Sciatic nerve (tissue), 2 donors: ENCODE measurements around the gene TTLL11. TPM values are rescaled to one million over a fixed set of nuclear protein-coding genes. Genes with fewer than 3 reads are reported as not detected.
"Not testable (repeated sequence)": the region's sequence is repeated elsewhere in the genome, so short reads cannot be mapped to it uniquely, and the experiment has no call there.

Source experiments
- ATAC-seq: fragments of 200-7000 bp; cut with Tn5 transposase; one replicate; pipeline ENCODE4 v1.9.1; 2020; ENCODE audit warnings: mild to moderate bottlenecking, moderate library complexity
- DNase-seq: peaks from one replicate; pipeline ENCODE4 v3.0.0-alpha.2; 2020; ENCODE audit warnings: low spot score
- intact Hi-C: fragments of 100-400 bp; cut with DNase I; formaldehyde crosslinking; loops from one replicate; pipeline ENCODE4 v1.14.2; 2022
- total RNA-seq: library from RNA; stranded (reverse); fragmentation: NEBNext Ultra II Directional; extraction: Animal tissue kit (Norgen Biotek cat#: 25700); gene quantifications from one replicate; pipeline ENCODE4 v1.2.1, GENCODE V29; 2021
- donor health status: DM: no; HTN: no; CAD: no.
- donor health status: DM: no; HTN: no; CAD: no.

Gene TTLL11
- total RNA-seq, 1 donor from 2014 or later = 14.2 TPM

DNA sequence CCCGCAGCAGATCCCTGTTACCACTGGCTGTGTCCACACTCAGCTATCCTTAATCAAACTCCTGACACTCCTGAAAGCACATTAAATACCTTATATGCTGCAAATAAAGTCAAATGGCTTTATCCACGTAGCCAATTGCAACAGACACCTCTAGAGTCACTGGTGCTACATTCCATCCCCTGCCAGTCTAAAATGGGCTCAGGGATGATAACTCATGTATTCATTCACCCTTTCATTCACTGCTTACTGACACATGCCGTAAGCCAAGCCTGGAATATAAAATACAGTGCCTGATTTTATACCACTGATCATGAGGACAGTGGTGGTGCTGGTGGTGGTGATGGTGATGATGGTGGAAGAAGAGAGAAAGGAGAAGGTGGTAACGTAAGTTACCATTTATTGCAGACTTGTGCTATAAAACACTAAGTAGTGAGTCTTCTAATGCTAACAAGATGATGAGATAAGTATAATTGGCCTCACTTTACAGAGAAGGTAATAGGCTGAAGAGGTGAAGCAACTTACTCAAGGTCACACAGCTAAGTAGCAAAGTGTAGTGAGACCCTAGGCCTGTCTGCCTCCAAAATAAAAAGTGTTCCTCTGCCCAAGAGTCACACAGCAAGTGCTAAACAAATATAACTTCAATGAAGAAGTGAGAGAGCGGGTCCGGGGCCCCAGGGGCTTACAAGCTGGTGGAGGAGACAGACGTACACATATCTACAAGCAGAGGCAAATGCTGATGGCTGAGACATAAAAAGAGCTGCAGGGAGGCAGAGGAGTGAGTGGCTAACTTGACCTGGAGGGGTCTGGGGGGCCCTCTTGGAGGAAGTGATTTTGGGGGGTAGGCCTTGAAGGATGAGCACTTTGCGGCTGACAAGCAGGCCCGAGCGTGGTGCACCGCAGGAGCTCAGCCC lies 1.2 kb downstream of the TTLL11 start:
- ATAC-seq (no peak), DNase-seq (no peak)
- intact Hi-C loops = loop anchor here (10.0 kb wide), 1 partner anchor 723 kb away; no protein-coding TSS in a partner anchor

DNA sequence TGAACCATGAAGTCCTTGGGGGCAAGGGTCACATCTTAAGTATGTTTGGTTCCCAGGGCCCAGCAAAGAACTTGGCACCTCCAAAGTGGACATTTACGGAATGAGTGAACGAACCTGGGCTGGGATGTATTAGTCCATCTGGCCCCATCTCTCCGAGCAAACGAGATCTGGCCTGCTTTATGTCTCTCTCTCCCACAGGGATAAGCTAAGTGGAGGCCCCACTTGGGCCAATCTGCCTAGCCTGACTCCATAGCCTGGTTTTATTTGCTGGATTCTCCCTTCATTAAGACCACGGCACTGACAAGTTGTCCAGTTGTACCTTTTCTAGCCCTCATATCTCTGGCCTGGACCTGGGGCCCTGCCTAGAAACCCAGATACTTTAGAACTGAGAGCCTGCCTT lies 2.1 kb downstream of the TTLL11 start:
- DNase-seq (no peak), ATAC-seq (no peak)
- intact Hi-C loops = loop anchor here (10.0 kb wide), 1 partner anchor 724 kb away; no protein-coding TSS in a partner anchor

DNA sequence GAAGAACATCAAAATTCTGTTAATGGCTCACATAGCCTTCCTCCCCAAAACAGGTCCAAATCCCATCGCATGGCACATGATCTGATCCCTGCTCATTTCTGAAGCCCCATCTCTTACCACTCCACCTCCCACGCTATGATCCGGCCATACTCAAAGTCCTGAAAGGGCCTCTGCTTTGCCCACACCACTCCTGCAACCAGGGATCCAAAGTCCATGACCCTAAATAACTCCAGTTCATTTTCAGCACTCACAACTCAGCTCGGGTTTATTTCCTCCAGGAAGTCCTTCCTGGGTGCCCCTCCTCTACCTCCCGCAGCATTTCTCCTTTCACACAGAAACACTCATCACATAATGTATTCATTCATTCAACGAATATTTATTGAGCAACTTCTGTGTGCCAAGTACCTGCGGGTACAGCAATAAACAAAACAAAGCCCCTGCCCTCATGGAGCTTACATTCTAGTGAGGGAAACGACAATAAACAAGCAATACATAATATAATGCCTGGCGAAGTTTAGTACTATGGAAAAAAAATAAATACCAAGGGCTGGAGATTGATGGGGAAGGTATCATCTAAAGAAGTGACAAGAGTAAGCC lies 2.7 kb downstream of the TTLL11 start:
- intact Hi-C loops = loop anchor here (10.0 kb wide), 1 partner anchor 724 kb away; no protein-coding TSS in a partner anchor

DNA sequence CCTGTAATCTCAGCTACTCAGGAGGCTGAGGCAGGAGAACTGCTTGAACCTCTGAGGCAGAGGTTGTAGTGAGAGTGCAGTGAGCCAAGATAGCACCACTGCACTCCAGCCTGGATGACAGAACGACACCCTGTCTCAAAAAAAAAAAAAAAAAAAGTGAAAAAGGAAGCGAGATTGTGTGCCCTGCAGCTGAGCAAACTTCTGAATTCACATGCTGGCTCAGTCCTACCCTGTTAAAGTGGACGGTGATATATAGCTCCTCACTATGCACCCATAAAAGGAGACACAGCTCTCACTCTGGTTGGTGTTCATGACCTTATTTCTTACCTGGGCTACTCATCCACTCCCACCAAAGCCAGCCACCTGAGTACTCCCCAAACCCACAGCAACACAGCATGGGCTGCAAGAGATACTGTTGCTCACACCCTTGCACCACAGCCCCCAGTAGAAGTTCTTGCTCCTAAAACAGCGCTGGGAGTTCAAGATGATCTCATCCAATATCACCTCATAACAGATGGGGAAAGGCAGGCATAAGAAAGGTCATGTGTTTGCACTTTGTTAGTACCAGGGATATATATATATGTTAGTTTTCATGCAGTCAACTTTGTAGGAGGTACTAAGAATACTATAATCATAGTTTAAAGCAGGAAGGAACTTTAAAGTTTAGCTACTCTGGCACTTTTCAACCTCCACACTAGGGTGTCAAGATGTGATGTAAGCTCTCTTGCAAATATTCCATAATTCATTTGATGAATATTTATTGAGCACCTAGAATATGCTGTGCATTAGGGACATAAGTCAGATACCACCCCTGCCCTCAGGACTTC lies 4.0 kb downstream of the TTLL11 start:
- DNase-seq (no peak), ATAC-seq (no peak)
- intact Hi-C loops = no loop called here

More for the DNA sequence above, 2.7 kb downstream of the TTLL11 start:
- no peak for DNase-seq
- ATAC-seq = no peak

DNA sequence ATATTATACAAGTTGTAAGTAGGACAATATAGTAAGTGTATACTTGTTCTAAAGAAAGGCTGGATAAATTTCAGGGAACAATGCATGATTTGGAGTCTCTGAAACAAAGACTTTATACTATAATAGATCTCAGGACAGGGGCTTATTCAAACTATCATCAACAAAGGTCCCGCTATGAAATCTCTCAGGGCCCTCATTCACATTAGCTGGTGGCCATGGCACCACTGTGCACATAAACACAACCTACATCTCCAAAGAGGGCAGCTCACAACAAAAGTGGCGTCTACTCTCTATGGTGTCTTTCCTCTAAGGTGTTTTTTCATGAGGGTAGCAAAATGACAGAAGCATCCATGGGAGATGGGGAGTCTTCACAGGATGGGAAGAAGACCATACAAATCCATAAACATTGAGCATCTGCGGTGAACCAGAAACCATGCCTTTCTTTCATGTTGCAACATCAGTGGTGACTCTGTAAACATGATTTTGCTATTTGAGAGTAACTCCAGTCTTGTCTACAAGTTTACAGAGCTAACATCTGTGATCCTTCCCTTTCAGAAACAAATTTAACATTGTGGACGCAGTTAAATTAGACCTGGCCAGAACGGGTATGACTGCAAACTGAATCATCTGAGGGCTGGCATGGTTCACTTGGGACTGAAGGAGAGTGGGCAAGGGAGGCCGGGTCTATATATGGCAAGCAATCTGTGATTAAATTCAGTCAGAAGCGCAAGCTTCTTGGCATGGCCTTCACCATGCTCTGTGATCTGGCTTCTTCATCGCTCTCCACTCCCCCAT lies 5.5 kb downstream of the TTLL11 start:
- DNase-seq (no peak), ATAC-seq (no peak)
- intact Hi-C loops = no loop called here

DNA sequence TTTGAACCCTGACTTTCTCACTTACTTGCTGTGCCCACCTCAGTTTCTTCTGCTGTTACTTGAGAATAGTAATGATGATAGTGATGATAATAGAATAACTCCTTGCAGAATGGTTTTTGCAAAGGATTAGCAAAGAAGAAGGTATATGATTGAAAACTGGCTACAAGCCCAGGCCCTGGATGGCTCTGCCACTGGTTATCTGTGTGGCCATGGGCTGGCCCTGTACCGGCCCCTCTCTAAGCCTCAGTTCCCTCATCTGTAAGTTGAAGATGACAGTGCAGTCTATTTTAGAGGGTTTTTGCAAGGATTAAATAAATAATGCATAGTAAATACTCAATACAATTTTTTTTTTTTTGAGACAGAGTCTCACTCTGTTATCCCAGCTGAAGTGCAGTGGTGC lies 6.2 kb downstream of the TTLL11 start:
- intact Hi-C loops = no loop called here
- DNase-seq (no peak), ATAC-seq (no peak)

DNA sequence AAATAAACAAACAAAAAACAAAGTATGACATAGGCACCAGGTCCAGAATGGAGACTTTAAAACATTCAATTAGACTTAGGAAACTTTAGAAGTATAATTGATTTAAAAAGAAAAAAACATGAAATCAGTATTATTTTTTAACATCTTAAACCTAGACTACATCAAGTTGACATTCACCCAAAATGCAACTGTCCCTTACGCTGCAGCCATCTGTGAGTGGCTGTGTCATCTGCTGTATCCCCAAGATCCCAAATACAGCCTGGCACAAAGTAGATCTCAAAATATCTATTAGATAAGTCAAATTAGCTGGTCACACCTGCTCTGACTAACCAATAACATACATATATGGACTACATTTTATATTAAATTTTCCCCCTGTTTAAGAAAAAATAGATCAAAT lies 7.8 kb downstream of the TTLL11 start:
- DNase-seq (no peak), ATAC-seq (no peak)
- intact Hi-C loops = no loop called here

DNA sequence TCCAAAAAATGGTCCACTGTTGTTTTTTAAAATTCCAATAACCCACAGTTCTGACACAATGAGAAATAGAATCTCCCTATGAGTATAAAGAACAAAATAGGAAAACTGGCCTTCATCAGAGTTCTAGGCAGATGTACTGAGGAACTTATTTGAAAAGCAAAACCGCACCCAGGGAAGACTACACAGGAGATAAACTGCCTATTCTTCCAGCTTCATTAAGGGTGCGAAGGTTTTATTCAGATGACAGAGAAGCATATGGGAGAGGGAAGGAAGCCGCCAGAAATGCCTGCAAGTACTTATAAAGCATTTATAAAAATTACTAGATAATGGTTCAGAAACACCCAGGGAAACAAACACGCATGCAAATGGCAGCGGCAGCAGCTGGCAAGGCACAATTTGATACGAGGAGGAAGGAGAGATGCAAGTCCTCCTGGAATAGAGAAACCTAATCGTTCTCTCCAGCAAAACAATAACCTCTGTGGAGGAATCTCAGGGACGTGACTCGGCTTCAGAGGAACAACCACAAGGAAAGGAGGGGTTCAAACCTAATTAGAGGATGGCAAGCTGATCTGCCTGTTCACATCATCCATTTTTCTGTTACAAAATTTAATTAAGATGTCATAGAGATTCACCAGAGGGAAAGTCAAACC lies 9.0 kb downstream of the TTLL11 start:
- DNase-seq = no peak
- ATAC-seq = no peak
- intact Hi-C loops = no loop called here

DNA sequence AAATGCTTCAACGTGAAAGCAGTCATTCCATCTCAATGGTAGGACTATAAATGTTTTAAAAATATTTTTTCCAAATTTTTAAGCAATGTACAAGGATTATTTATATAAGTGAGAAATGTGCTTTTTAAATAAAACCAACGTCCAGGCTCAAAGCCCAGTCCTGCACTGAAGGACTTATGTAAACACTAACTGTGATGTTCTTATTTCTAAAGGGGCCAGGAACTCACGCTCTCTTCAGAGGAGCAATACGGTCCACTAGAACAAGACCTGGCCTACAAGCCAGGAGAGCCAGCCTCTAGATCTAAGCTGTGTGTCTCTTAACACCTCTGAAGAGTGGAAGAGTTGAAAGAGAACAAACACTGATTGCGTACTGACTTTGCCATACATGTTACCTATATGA lies 12.1 kb downstream of the TTLL11 start:
- DNase-seq (no peak), ATAC-seq (no peak)
- intact Hi-C loops = no loop called here

DNA sequence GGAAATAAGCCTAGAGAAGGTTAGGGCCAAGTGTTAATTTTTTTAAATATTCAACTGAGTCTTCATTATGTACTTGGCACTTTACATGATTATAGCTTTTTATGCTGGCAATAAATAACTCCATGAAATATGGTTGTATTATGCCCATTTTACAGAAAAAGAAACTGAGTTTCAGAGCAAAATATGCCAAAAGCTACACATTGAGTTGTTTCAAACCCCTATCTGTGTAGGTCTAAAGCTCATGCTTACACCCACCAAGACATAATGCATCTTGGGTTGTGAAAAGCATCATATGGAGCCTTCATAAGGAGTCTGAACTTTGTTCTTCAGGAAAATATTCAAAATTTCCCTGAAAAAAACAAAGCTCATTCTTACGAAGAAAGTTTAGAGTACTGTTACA lies 14.6 kb downstream of the TTLL11 start:
- DNase-seq = no peak
- intact Hi-C loops = no loop called here
- ATAC-seq = no peak

DNA sequence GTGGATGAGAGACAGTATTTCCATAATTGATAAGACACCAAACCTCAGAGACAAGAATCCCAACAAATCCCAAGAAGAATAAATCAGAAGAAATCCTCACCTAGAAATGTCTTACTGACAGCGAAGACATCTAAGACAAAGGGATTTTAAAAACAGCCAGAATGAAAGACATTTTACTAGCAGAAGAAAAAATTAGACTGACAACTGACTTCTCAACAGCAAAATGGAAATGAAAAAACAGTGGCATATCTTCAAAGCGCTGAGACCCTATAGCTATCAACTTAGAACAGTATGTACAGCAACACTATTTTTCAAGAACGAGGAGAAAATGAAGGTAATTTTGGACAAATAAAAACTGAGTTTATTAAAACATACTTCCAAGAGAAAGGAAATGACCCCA lies 16.3 kb downstream of the TTLL11 start:
- no peak for DNase-seq
- ATAC-seq = no peak
- intact Hi-C loops = no loop called here

DNA sequence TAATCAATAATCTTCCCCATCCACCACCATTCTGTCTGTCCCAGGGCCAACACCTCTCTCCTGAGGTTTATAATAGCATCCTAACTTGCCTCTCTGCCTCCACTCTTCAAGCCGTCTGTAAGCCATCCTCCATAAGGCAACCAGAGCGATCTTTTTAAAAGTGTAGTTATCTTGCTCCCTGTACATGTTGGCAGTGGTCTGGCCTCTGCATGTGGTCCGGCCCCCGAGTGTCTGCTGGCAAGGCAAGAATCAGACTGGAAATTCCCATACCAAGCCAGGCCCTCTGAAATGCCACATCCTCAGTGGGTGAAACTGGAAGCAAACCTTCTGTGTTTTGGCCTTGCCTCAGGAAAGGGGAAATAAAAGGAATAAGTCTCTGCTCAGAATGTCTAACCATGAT lies 17.0 kb downstream of the TTLL11 start:
- no peak for ATAC-seq
- intact Hi-C loops = no loop called here
- DNase-seq = no peak

DNA sequence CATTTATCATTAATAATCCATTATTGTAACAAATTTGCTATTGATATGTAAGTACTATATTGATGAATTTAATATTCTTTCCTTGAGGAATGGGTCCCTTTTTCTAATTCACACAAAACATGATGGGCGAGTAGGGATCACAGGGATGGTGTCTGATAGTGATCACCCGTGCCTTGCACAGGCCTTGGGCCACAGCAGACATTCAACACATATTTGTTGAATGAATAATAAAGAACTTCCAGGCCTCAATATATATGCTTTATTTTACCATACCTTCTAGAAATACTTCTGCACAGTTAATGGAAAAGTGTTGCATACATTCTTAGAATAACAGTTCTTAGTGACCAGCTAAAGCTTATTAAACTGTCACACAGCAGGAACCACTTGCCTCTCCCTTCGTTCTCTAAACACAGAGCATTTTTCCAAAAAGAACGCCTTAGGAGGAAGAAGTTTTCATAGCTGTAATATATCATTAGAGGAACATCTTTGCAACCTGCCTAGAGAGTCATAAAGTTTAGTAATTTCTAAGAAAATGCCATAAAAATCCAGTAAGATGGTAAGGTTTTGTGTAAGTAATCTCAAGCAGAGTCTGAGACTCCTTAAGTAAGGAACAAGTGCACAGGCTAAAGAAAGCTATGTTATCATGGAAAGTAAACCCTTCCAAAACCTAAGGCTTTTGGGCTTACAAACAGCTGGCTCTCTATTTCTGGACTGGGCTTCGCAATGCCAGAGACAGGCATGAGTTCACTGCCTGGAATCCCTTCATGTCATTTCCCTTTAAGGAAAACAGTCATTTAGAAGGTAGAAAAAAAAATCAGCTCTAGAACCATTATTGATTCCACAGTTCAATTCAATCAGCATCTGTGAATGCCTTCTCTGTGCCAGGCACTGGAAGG lies 17.7 kb downstream of the TTLL11 start:
- ATAC-seq (no peak), DNase-seq (no peak)
- intact Hi-C loops = no loop called here

DNA sequence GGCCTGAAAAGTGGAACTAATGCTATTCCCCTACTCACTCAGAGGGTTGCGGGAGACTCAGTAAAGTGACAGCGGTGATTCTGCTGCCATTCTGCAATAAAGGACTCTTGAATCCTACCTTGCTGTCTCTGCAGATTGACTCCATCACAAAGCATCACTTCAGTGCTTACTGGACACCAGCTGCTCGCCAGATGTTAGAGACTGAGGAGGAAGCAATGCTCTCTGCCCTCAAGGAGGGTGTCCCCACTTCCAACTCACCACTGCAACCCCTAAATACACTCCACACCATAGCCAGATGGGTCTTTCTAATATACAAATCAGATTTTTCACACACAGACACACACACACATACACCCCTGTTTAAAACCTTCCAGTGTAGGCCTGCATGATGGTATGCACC lies 21.4 kb downstream of the TTLL11 start:
- intact Hi-C loops = no loop called here
- no peak for DNase-seq
- no peak for ATAC-seq

DNA sequence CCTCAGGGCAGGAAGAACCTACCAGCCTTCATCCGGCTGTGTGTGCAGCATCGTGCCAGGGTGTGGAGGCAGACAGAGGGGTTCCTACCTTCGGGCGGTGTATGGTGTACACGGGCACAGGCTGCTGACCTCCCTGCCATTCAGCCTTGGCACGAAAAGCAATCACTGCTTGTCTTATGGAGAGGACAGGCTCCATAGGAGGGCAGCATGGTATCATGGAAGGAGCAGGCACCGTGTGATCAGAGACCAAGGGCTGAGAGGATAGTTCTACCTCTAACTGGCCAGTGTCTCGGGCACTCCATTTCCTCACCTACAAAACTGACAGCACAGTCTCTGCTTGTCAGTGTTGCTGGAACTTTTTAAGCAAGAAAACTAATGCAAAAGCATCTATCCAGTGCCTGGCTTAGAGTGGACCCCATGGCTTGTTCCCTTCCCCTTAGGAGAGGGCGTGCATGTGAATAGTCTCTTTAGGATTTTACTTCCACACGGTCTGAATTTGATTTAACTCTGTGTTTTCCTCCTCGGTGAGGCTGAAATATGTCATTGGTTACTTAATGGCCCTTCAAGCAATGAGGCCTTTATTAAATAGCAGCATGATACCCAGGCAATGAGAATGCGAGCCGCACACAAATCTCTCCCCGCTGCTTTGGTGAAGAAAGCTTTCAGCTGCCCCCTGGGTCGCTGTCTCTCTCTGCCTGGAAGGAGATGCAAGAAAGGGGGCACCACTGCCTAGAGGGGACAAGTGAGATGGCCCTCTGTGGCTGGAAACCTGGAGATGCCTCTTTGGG lies 22.2 kb downstream of the TTLL11 start:
- intact Hi-C loops = no loop called here
- no peak for ATAC-seq
- no peak for DNase-seq

DNA sequence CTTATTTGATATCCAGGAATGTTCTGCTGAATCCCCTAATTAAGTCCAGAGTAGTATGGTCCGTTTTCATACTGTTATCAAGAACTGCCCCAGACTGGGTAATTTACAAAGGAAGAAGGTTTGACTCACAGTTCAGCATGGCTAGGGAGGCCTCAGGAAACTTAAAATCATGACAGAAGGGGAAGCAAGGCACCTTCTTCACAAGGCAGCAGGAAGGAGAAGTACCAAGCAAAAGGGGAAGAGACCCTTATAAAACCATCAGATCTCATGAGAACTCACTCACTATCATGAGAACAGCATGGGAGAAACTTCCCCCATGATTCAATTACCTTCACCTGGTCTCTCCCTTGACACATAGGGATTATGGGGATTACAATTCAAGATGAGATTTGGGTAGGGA lies 26.4 kb downstream of the TTLL11 start:
- DNase-seq, intact Hi-C loops, ATAC-seq: not testable (repeated sequence)
